ENCODE measurements around the gene STYXL1. TPM values are rescaled to one million over a fixed set of nuclear protein-coding genes. Genes with fewer than 3 reads are reported as not detected.
"Not testable (repeated sequence)": the region's sequence is repeated elsewhere in the genome, so short reads cannot be mapped to it uniquely, and the experiment has no call there.

STYXL1 gene, protein sequence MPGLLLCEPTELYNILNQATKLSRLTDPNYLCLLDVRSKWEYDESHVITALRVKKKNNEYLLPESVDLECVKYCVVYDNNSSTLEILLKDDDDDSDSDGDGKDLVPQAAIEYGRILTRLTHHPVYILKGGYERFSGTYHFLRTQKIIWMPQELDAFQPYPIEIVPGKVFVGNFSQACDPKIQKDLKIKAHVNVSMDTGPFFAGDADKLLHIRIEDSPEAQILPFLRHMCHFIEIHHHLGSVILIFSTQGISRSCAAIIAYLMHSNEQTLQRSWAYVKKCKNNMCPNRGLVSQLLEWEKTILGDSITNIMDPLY
- total RNA-seq (2014; rRNA removed; shearing (Covaris generic)), result 31.5 and 42.5 TPM in 2 replicates
- polyA plus RNA-seq (2016; fragmentation: Nextera tagmentation; extraction: Ambion mirVana), result 51.8 and 54.7 TPM in 2 replicates

DNA sequence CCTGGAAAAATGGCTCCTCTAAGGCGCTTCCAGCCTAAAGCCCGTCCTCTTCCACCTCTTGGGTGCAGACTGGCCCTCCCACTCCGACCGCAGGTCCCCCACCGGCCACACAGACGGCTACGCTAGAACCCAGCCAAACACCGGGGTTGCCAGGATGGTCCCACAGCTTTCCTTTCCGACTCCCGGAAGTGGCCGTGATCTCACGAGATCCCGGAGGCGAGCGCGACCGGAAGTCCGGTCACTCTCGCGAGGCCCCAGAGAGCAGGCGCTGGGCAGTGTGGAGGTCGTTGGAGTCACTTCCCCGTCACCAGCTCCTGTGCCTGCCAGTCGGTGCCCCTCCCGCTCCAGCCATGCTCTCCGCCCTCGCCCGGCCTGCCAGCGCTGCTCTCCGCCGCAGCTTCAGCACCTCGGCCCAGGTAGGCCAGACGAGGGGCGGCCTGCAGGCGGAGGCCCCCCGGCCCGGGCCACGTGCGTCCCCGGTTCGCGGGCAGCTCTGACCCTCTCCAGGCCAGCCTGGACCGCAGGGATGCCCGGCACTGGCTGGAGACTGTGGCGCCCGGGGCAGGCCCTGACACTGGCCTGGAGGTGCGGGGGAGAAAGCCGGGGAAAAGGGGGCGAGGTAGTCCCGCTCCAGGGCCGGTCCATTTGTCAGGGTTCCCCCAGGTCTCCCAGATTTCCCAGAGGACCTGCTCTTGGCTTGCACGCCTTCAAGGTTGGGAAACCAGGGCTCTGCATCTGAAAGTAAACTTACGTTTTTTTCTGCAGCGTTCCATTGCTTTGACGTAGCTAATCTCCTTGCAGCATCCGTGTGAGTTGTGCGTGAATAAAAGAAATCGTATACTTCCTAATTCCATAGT is at the start of gene STYXL1, which contains the start of gene MDH2:
Gene STYXL1, minus strand, starts transcription at position 190 of the 857 bp plus-strand sequence. CDS start 17,477 bp downstream, outside the sequence.
Gene MDH2, plus strand, starts transcription at position 296 of the 857 bp plus-strand sequence. Its CDS starts 55 bp downstream, at position 351.
- H3K9ac ChIP-seq, result peak within 1 kb of the TSS; percentile 99
- no peaks in the 10 kb centered on the region; the same call in 1 of the 2 replicates for H4K20me1 ChIP-seq (ENCODE audit: insufficient read depth)
- H2AFZ ChIP-seq, result peak within 1 kb of the TSS; percentile 82
- no peaks in the 10 kb centered on the region for H3K9me2 ChIP-seq (ENCODE audit: insufficient read depth)
- WGBS, 2 experiments (ENCODE audit: low coverage in 1 of 2, low lambda C conversion rate in 2 of 2, missing lambda C conversion rate in 2 of 2), result 0 to 1% methylated on average over 57 to 58 of the region's 58 CpGs
- in situ Hi-C loops (cut with MboI), result no loop called here
- TF ChIP-seq EZH2phosphoT487 (IDR thresholded peaks at IDR 0.05; ENCODE audit: insufficient read depth, low read depth) (no peak), EZH2 (IDR thresholded peaks at IDR 0.05; ENCODE audit: insufficient read depth, poor library complexity, severe bottlenecking) (no peak)
- peak within 1 kb of the TSS; percentile 96 for H3K4me2 ChIP-seq (ENCODE audit: unreplicated experiment)
- H3K36me3 ChIP-seq (ENCODE audit: low read depth), result no peaks in the 10 kb centered on the region
- peaks cover 23% of the 10 kb centered on the region for H3K4me1 ChIP-seq (ENCODE audit: insufficient read depth)
- H3K27ac ChIP-seq, result peak within 1 kb of the TSS; percentile 97
- H3K9me3 ChIP-seq (ENCODE audit: low read depth), result no peaks in the 10 kb centered on the region
- no peaks in the 10 kb centered on the region for H3K27me3 ChIP-seq (replicated peaks; ENCODE audit: insufficient read depth)
- DNase-seq, result peak; percentile 99
- H3F3A ChIP-seq (ENCODE audit: insufficient read depth), result peaks cover 20% of the 10 kb centered on the region; the same call in 1 of the 2 replicates
- peak within 1 kb of the TSS; percentile 95 for H3K4me3 ChIP-seq
- H3K79me2 ChIP-seq (ENCODE audit: insufficient read depth), result peaks cover 97% of the 10 kb centered on the region

DNA sequence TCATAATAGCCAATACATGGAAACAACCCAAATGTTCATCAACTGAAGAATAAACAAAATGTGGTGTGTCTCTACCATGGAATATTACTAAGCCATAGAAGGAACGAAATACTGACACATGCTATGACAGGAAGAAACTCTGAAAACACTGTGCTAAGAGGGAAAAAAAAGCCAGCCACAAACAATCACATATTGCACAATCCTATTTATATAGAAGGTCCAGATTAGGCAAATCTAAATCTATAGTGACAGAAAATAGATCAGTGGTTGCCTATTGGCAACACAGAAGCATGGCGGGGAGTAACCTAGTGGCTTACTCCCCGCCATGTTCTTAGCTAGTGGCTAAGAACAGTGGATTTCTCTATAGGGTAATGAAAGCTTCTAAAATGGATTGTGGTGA is 48.1 kb upstream of the STYXL1 start:
- Histone ChIP-seq H3K4me1 (ENCODE audit: insufficient read depth) (no peaks in the 10 kb centered on the region), H3F3A (ENCODE audit: insufficient read depth) (no peaks in the 10 kb centered on the region), H3K9me3 (ENCODE audit: low read depth) (no peaks in the 10 kb centered on the region), H3K9me2 (ENCODE audit: insufficient read depth) (no peaks in the 10 kb centered on the region), H3K27ac (no peak overlapping the region), H3K4me2 (ENCODE audit: unreplicated experiment) (no peak overlapping the region), H3K4me3 (no peak overlapping the region), H3K27me3 (replicated peaks; ENCODE audit: insufficient read depth) (no peaks in the 10 kb centered on the region; the same call in none of the 2 replicates), H3K36me3 (ENCODE audit: low read depth) (no peaks in the 10 kb centered on the region), H4K20me1 (ENCODE audit: insufficient read depth) (no peaks in the 10 kb centered on the region), H3K9ac (no peak overlapping the region), H2AFZ (no peak overlapping the region), H3K79me2 (ENCODE audit: insufficient read depth) (no peaks in the 10 kb centered on the region)
- DNase-seq, result no peak
- in situ Hi-C loops (cut with MboI), result no loop called here
- TF ChIP-seq EZH2phosphoT487 (IDR thresholded peaks at IDR 0.05; ENCODE audit: insufficient read depth, low read depth) (no peak), EZH2 (IDR thresholded peaks at IDR 0.05; ENCODE audit: insufficient read depth, poor library complexity, severe bottlenecking) (no peak)
- 90 to 93% methylated on average over 3 of the region's 3 CpGs for WGBS, 2 experiments (ENCODE audit: low coverage in 1 of 2, low lambda C conversion rate in 2 of 2, missing lambda C conversion rate in 2 of 2)

DNA sequence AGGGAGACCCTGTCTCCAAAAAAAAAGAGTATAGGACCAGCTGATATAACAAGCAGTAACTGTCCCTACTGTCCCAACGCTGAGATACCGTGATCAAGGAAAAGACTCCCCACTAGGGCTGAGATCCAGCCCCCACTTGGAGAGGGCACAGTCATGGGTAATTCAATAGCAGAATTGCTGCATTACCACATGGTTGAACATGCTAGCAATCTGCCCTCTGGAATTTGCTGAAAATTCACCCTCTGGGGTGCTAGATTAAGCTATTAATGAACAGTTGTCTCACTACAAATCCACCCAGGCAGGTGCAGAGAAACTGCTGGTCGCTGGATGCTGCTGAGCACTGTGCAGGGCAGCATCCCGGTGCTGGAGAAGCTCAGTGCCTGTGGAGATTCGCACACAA is 46.5 kb upstream of the STYXL1 start:
- H4K20me1 ChIP-seq (ENCODE audit: insufficient read depth); H3K4me3 ChIP-seq; H3K36me3 ChIP-seq (ENCODE audit: low read depth); H3K9ac ChIP-seq; DNase-seq; H3K79me2 ChIP-seq (ENCODE audit: insufficient read depth); H3K4me1 ChIP-seq (ENCODE audit: insufficient read depth); H3K27me3 ChIP-seq (replicated peaks; ENCODE audit: insufficient read depth); H2AFZ ChIP-seq; H3K9me3 ChIP-seq (ENCODE audit: low read depth); H3F3A ChIP-seq (ENCODE audit: insufficient read depth); in situ Hi-C loops (cut with MboI); H3K4me2 ChIP-seq (ENCODE audit: unreplicated experiment); H3K27ac ChIP-seq; H3K9me2 ChIP-seq (ENCODE audit: insufficient read depth): not testable (repeated sequence)
- 72 to 75% methylated on average over 5 of the region's 5 CpGs for WGBS, 2 experiments (ENCODE audit: low coverage in 1 of 2, low lambda C conversion rate in 2 of 2, missing lambda C conversion rate in 2 of 2)

DNA sequence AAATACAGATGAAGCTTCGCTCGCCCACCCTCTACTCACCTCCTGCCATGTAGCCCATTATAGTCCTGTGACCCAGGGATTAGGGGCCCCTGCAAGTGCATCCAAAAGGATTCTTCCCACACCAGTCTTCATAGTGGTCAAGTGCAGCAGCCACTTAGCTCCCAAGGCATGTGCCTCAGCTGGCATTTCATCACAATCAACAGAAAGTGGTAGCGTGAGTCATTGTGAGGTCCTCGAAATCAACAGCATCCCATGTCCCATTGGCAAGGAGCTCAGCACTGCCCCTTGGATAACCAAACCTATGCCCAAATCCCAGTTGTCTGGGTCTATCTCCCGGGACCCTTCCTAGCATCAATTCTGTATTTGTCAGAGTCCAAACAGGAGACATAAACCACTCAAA is 45.7 kb upstream of the STYXL1 start:
- H3K27me3 ChIP-seq (replicated peaks; ENCODE audit: insufficient read depth); H3K4me2 ChIP-seq (ENCODE audit: unreplicated experiment); H3K4me3 ChIP-seq; H2AFZ ChIP-seq; H3K79me2 ChIP-seq (ENCODE audit: insufficient read depth); H3F3A ChIP-seq (ENCODE audit: insufficient read depth); H3K4me1 ChIP-seq (ENCODE audit: insufficient read depth); in situ Hi-C loops (cut with MboI); H3K27ac ChIP-seq; H3K9me2 ChIP-seq (ENCODE audit: insufficient read depth); H3K36me3 ChIP-seq (ENCODE audit: low read depth); H3K9ac ChIP-seq; H3K9me3 ChIP-seq (ENCODE audit: low read depth); H4K20me1 ChIP-seq (ENCODE audit: insufficient read depth): not testable (repeated sequence)
- peak; percentile 62 for DNase-seq
- 60 to 64% methylated on average over 5 of the region's 5 CpGs for WGBS, 2 experiments (ENCODE audit: low coverage in 1 of 2, low lambda C conversion rate in 2 of 2, missing lambda C conversion rate in 2 of 2)

All from GM23248 (cell line).